GM12891 (cell line): Measurements from ENCODE around the gene TSHZ2.
"Not testable (repeated sequence)": the region's sequence is repeated elsewhere in the genome, so short reads cannot be mapped to it uniquely, and the experiment has no call there.

Source experiments
- DNase-seq: peaks from one replicate; pipeline ENCODE4 v3.0.0; 2011; ENCODE audit warnings: low spot score; ENCODE audit not compliant: insufficient read length
- FAIRE-seq: peaks from 2 replicates; lab custom pipeline; 2011; peaks lifted over from hg19 to GRCh38; lab: Jason Lieb, UNC
- PAX5 ChIP-seq: IDR thresholded peaks from 2 replicates; pipeline ENCODE4 v1.6.1; 2011; ENCODE audit warnings: low read length, moderate library complexity, mild to moderate bottlenecking; ENCODE audit not compliant: insufficient read depth, severe bottlenecking
- POLR2A ChIP-seq: IDR thresholded peaks from 2 replicates; pipeline ENCODE4 v1.6.1; 2011; ENCODE audit warnings: low read depth, low read length, control low read depth
- POLR2AphosphoS5 ChIP-seq: IDR thresholded peaks from 2 replicates; pipeline ENCODE4 v1.6.1; 2011; ENCODE audit warnings: low read depth, low read length, control low read depth
- POU2F2 ChIP-seq: IDR thresholded peaks from 2 replicates; pipeline ENCODE4 v1.6.1; 2011; ENCODE audit warnings: low read depth, mild to moderate bottlenecking, control low read depth, low read length, moderate library complexity
- SPI1 ChIP-seq: IDR thresholded peaks from 2 replicates; pipeline ENCODE4 v1.6.1; 2011; ENCODE audit warnings: low read depth, low read length, control low read depth
- TAF1 ChIP-seq: IDR thresholded peaks from 2 replicates; pipeline ENCODE4 v1.6.1; 2011; ENCODE audit warnings: low read depth, low read length, control low read depth

Gene TSHZ2

DNA sequence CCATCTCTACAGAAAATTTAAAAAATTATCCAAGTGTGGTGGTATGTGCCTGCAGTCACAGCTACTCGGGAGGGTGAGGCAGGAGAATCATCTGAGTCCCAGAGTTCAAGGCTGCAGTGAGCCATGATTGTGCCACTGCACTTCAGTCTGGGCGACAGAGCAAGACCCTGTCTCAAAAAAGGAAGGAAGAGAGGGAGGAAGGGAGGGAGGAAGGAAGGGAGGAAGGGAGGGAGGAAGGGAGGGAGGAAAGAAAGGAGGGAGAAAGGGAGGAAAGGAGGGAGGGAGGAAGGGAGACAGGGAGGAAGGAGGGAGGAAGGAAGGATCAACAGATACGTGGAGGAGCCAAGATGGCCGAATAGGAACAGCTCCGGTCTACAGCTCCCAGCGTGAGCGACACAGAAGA, 531.4 kb downstream of the TSHZ2 start:
- DNase-seq: no peak
- TF ChIP-seq TAF1 (no peak), POU2F2 (no peak), POLR2AphosphoS5 (no peak), PAX5 (no peak), POLR2A (no peak), SPI1 (no peak)
- FAIRE-seq: no peak

DNA sequence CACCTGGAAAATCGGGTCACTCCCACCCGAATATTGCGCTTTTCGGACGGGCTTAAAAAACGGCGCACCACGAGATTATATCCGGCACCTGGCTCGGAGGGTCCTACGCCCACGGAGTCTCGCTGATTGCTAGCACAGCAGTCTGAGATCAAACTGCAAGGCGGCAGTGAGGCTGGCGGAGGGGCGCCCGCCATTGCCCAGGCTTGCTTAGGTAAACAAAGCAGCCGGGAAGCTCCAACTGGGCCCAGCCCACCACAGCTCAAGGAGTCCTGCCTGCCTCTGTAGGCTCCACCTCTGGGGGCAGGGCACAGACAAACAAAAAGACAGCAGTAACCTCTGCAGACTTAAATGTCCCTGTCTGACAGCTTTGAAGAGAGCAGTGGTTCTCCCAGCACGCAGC, 531.9 kb downstream of the TSHZ2 start:
- FAIRE-seq, DNase-seq: not testable (repeated sequence)

DNA sequence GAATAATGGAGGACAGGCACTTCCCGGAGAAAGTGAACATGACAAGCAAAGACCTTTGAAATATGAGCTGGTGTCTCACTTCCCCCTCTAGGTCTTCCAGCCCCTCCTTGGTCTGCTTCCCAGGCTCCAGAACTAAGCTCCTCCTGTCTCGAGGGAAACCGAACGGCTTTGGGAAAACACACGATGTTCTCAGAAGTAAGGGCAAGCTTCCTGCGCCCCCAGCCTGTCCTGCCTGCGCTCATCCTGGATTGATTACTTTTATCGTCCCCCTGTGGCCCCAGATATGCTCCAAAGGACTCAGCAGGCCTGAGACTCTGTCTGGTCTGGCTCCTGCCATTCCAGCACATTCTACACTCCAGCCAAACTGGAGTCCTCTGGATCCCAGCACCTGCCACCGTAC, 538.1 kb downstream of the TSHZ2 start:
- DNase-seq: no peak
- FAIRE-seq: no peak
- TF ChIP-seq TAF1 (no peak), PAX5 (no peak), SPI1 (no peak)

DNA sequence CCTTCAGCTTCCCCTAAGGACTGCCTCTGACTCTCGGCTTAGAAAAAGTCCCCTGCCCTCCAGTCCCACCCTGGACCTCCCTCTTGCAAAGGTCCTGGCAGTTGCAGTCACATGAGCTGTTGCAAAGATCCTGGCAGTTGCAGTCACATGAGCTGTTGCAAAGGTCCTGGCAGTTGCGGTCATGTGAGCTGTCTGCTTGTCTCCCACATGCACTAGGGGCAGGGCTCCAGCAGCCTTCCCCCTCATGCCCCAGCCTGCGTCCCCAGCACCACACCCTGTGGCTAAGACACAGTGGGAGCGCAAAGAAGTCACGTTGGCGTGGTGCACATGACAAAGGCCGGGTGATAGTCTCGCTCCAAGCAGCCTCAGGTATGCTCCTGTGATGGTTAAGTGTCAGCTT, 538.5 kb downstream of the TSHZ2 start:
- FAIRE-seq: no peak
- no peak for DNase-seq
- no peak for TF ChIP-seq POU2F2
- TF ChIP-seq POLR2A: no peak
- no peak for TF ChIP-seq SPI1
- no peak for TF ChIP-seq POLR2AphosphoS5
- no peak for TF ChIP-seq TAF1
- no peak for TF ChIP-seq PAX5

- FAIRE-seq (no peak), DNase-seq (no peak)
Measured at GRCh38 chr20:53512076-53512475, 539.9 kb downstream of the TSHZ2 start.

GRCh38 chr20:53513168-53513488, 541.0 kb downstream of the TSHZ2 start:
- DNase-seq (no peak), FAIRE-seq (no peak)
- TF ChIP-seq POLR2AphosphoS5: no peak
- TF ChIP-seq TAF1: no peak

More at GRCh38 chr20:53512076-53512475, 539.9 kb downstream of the TSHZ2 start:
- TF ChIP-seq POLR2A: no peak
- no peak for TF ChIP-seq POU2F2
- no peak for TF ChIP-seq POLR2AphosphoS5
- no peak for TF ChIP-seq TAF1

GRCh38 chr20:53513489-53514298, 541.5 kb downstream of the TSHZ2 start:
- no peak for TF ChIP-seq TAF1
- no peak for TF ChIP-seq SPI1
- TF ChIP-seq POLR2AphosphoS5: no peak
- no peak for TF ChIP-seq POLR2A
- TF ChIP-seq POU2F2: no peak
- no peak for TF ChIP-seq PAX5
- no peak for DNase-seq
- FAIRE-seq: no peak

GRCh38 chr20:53515749-53516148, 543.6 kb downstream of the TSHZ2 start:
- TF ChIP-seq POLR2AphosphoS5: no peak
- no peak for TF ChIP-seq TAF1
- no peak for TF ChIP-seq SPI1
- TF ChIP-seq POLR2A: no peak
- TF ChIP-seq POU2F2: no peak
- TF ChIP-seq PAX5: no peak
- DNase-seq (no peak), FAIRE-seq (no peak)

DNA sequence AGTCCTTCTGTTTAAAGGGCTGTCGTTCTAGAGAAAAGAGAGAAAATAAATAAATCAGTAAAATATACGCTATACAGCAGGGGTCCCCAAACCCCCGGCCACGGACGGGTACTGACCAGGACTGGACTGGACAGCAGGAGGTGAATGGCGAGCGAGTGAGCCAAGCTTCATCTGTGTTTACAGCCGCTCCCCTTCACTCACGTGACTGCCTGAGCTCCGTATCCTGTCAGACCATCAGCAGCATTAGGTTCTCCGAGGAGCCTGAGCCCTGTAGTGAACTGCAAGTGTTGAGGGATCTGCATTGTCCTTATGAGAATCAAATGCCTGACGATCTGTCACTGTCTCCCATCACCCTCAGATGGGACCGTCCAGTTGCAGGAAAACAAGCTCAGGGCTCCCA, 545.0 kb downstream of the TSHZ2 start:
- FAIRE-seq: no peak
- TF ChIP-seq TAF1: no peak
- TF ChIP-seq POLR2A: no peak
- TF ChIP-seq PAX5: no peak
- TF ChIP-seq SPI1: no peak
- no peak for TF ChIP-seq POU2F2

DNA sequence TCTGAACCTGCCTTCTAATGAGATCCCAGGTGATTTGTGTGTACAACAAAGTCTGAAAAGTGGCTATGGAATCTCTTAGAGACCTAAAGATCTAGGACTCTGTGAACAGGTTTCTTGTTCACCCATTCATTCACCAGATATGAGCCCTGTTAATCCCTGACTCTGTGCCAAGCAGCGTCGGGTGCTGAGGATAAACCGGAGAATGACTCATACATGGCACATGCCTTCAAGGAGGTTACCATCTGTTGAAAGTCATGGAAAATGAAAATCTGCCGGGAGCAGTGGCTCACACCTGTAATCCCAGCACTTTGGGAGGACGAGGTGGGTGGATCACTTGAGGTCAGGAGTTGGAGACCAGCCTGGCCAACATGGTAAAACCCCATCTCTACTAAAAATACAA, 549.3 kb downstream of the TSHZ2 start:
- FAIRE-seq, DNase-seq: not testable (repeated sequence)

More for the DNA sequence above, 545.0 kb downstream of the TSHZ2 start:
- DNase-seq: no peak

- no peak for TF ChIP-seq PAX5
- TF ChIP-seq SPI1: no peak
- no peak for TF ChIP-seq TAF1
- no peak for TF ChIP-seq POU2F2
- no peak for TF ChIP-seq POLR2AphosphoS5
- no peak for TF ChIP-seq POLR2A
- FAIRE-seq (no peak), DNase-seq (no peak)
Measured at GRCh38 chr20:53522026-53522425, 549.9 kb downstream of the TSHZ2 start.
